GM12891 (cell line): ENCODE measurements around the gene SAT1.

Experiments
- POLR2A ChIP-seq: IDR thresholded peaks from 2 replicates; pipeline ENCODE4 v1.6.1; 2011; ENCODE audit warnings: low read depth, low read length, control low read depth
- POLR2AphosphoS5 ChIP-seq: IDR thresholded peaks from 2 replicates; pipeline ENCODE4 v1.6.1; 2011; ENCODE audit warnings: low read depth, low read length, control low read depth
- SPI1 ChIP-seq: IDR thresholded peaks from 2 replicates; pipeline ENCODE4 v1.6.1; 2011; ENCODE audit warnings: low read depth, low read length, control low read depth
- TAF1 ChIP-seq: IDR thresholded peaks from 2 replicates; pipeline ENCODE4 v1.6.1; 2011; ENCODE audit warnings: low read depth, low read length, control low read depth

- TF ChIP-seq POLR2A (no peak), POLR2AphosphoS5 (no peak), TAF1 (no peak), SPI1 (peak; percentile 30; the same call in 1 of the 2 replicates)
Observed at GRCh38 chrX:23826653-23827052, 43.7 kb downstream of the SAT1 start.
